Breast epithelium (tissue), 3 donors: ENCODE results near the gene SCN2B.

ENCODE experiments used
- POLR2AphosphoS5 ChIP-seq, 3 donors: sonication (generic); formaldehyde crosslinking; IDR thresholded peaks; one replicate each; pipeline ENCODE4 v1.6.1; 2017; ENCODE audit warnings: antibody characterized with exemption in 3 of 3
- TF ChIP-seq, protein P1 (sequence below), 3 donors: fragments of 450-650 bp; IDR thresholded peaks; one replicate each; pipeline ENCODE4 v1.5.1; 2016 to 2017; ENCODE audit warnings: antibody characterized with exemption in 3 of 3, mild to moderate bottlenecking in 3 of 3, moderate library complexity in 3 of 3

DNA sequence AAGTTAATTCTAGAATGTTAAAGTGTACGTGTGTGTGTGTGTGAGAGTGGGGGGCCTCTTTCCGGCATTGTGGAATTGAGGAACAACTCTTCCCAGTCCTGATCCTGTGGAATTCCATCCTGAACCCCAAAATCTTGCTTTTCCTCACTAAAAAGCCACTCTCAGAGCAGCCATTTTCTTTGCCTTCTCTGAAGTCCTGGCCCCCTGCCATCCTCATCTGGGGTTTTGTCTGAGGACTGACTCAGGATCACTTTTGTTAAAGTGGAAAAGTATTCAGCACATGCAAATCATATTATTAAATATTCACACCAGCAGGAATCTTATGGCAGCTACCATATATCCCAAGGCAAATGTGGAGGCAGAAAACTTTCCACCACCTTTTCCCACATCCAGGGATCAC, 27.6 kb downstream of the SCN2B start:
- TF ChIP-seq, protein P1, sequence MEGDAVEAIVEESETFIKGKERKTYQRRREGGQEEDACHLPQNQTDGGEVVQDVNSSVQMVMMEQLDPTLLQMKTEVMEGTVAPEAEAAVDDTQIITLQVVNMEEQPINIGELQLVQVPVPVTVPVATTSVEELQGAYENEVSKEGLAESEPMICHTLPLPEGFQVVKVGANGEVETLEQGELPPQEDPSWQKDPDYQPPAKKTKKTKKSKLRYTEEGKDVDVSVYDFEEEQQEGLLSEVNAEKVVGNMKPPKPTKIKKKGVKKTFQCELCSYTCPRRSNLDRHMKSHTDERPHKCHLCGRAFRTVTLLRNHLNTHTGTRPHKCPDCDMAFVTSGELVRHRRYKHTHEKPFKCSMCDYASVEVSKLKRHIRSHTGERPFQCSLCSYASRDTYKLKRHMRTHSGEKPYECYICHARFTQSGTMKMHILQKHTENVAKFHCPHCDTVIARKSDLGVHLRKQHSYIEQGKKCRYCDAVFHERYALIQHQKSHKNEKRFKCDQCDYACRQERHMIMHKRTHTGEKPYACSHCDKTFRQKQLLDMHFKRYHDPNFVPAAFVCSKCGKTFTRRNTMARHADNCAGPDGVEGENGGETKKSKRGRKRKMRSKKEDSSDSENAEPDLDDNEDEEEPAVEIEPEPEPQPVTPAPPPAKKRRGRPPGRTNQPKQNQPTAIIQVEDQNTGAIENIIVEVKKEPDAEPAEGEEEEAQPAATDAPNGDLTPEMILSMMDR (IDR thresholded peaks at IDR 0.05), result no peak
- TF ChIP-seq POLR2AphosphoS5 (IDR thresholded peaks at IDR 0.05), result no peak
